ENCODE results near the gene DVL3.

- TF ChIP-seq, protein P1, sequence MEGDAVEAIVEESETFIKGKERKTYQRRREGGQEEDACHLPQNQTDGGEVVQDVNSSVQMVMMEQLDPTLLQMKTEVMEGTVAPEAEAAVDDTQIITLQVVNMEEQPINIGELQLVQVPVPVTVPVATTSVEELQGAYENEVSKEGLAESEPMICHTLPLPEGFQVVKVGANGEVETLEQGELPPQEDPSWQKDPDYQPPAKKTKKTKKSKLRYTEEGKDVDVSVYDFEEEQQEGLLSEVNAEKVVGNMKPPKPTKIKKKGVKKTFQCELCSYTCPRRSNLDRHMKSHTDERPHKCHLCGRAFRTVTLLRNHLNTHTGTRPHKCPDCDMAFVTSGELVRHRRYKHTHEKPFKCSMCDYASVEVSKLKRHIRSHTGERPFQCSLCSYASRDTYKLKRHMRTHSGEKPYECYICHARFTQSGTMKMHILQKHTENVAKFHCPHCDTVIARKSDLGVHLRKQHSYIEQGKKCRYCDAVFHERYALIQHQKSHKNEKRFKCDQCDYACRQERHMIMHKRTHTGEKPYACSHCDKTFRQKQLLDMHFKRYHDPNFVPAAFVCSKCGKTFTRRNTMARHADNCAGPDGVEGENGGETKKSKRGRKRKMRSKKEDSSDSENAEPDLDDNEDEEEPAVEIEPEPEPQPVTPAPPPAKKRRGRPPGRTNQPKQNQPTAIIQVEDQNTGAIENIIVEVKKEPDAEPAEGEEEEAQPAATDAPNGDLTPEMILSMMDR (IDR thresholded peaks at IDR 0.05), result no peak
- no peak for TF ChIP-seq EZH2 (IDR thresholded peaks at IDR 0.05; ENCODE audit: borderline replicate concordance, insufficient read depth, low read depth, low read length, poor library complexity, severe bottlenecking)
Measured at GRCh38 chr3:184175506-184175905, 20.3 kb downstream of the DVL3 start.
